Astrocyte (in vitro differentiated cells and primary cell): Measurements from ENCODE around the gene CUEDC1. TPM values are rescaled to one million over a fixed set of nuclear protein-coding genes. Genes with fewer than 3 reads are reported as not detected.
A peak's percentile ranks its signal among the peaks of the same experiment; 100 is the strongest.

Experiments used
- DNase-seq: peaks from one replicate; pipeline ENCODE4 v3.0.0-alpha.2; 2010; ENCODE audit warnings: low read depth
- FAIRE-seq: peaks from 2 replicates; lab custom pipeline; 2011; peaks lifted over from hg19 to GRCh38; lab: Jason Lieb, UNC
- H2AFZ ChIP-seq: 2 replicates; pipeline ENCODE4 v1.6.0; 2012; ENCODE audit warnings: low read depth, low read length, inconsistent platforms
- H3K27ac ChIP-seq: 2 replicates; pipeline ENCODE4 v1.5.1; 2011; ENCODE audit warnings: low read depth, low read length, inconsistent platforms
- H3K27me3 ChIP-seq: 2 replicates; pipeline ENCODE4 v1.6.0; 2011; ENCODE audit warnings: low read length, inconsistent platforms; ENCODE audit not compliant: insufficient read depth
- H3K36me3 ChIP-seq: 2 replicates; pipeline ENCODE4 v1.5.1; 2011; ENCODE audit warnings: low read length, inconsistent platforms; ENCODE audit not compliant: insufficient read depth
- H3K4me1 ChIP-seq: 2 replicates; pipeline ENCODE4 v1.5.1; 2011; ENCODE audit warnings: low read length, inconsistent platforms; ENCODE audit not compliant: insufficient read depth
- H3K4me2 ChIP-seq: 2 replicates; pipeline ENCODE4 v1.6.0; 2012; ENCODE audit warnings: low read length, inconsistent platforms
- H3K4me3 ChIP-seq: 2 replicates; pipeline ENCODE4 v1.5.1; 2011; ENCODE audit warnings: low read depth, mild to moderate bottlenecking, low read length, inconsistent platforms; ENCODE audit not compliant: insufficient read depth
- H3K79me2 ChIP-seq: 2 replicates; pipeline ENCODE4 v1.6.0; 2012; ENCODE audit warnings: mild to moderate bottlenecking, low read length, inconsistent platforms; ENCODE audit not compliant: insufficient read depth
- H3K9ac ChIP-seq: 2 replicates; pipeline ENCODE4 v1.6.0; 2012; ENCODE audit warnings: mild to moderate bottlenecking, low read length, inconsistent platforms
- H3K9me3 ChIP-seq: 2 replicates; pipeline ENCODE4 v1.5.1; 2012; ENCODE audit warnings: low read depth, mild to moderate bottlenecking, low read length, inconsistent platforms; ENCODE audit not compliant: insufficient read depth
- H4K20me1 ChIP-seq: 2 replicates; pipeline ENCODE4 v1.6.0; 2012; ENCODE audit warnings: low read length, inconsistent platforms; ENCODE audit not compliant: insufficient read depth
- H3K27ac Mint-ChIP-seq: one replicate; pipeline ENCODE4 v1.8.0; 2021; ENCODE audit warnings: mild to moderate bottlenecking, mixed read lengths; ENCODE audit not compliant: unreplicated experiment
- H3K27me3 Mint-ChIP-seq: one replicate; pipeline ENCODE4 v1.8.0; 2021; ENCODE audit warnings: low read depth, mixed read lengths; ENCODE audit not compliant: unreplicated experiment
- H3K36me3 Mint-ChIP-seq: one replicate; pipeline ENCODE4 v1.8.0; 2021; ENCODE audit warnings: low read depth, mixed read lengths; ENCODE audit not compliant: unreplicated experiment
- H3K4me1 Mint-ChIP-seq: one replicate; pipeline ENCODE4 v1.8.0; 2021; ENCODE audit warnings: low read depth, mixed read lengths; ENCODE audit not compliant: unreplicated experiment
- H3K4me3 Mint-ChIP-seq: one replicate; pipeline ENCODE4 v1.8.0; 2021; ENCODE audit warnings: mild to moderate bottlenecking, moderate library complexity, mixed read lengths; ENCODE audit not compliant: unreplicated experiment
- H3K9me3 Mint-ChIP-seq: one replicate; pipeline ENCODE4 v1.8.0; 2021; ENCODE audit warnings: mild to moderate bottlenecking, mixed read lengths; ENCODE audit not compliant: unreplicated experiment
- EZH2 ChIP-seq: IDR thresholded peaks from 2 replicates; pipeline ENCODE4 v1.6.1; 2012; ENCODE audit warnings: mild to moderate bottlenecking, low read length, inconsistent platforms; ENCODE audit not compliant: insufficient read depth
- total RNA-seq: library from RNA; stranded (reverse); gene quantifications from 2 replicates; pipeline ENCODE4 v1.2.1, GENCODE V29; 2021
- TF ChIP-seq, protein P1 (sequence below): IDR thresholded peaks from 2 replicates; pipeline ENCODE4 v1.5.1; 2011; ENCODE audit warnings: low read depth, mild to moderate bottlenecking, inconsistent platforms, low read length, moderate library complexity; ENCODE audit not compliant: insufficient read depth

CUEDC1 gene
- total RNA-seq, 1 donor from 2014 or later = 43.7 TPM

DNA sequence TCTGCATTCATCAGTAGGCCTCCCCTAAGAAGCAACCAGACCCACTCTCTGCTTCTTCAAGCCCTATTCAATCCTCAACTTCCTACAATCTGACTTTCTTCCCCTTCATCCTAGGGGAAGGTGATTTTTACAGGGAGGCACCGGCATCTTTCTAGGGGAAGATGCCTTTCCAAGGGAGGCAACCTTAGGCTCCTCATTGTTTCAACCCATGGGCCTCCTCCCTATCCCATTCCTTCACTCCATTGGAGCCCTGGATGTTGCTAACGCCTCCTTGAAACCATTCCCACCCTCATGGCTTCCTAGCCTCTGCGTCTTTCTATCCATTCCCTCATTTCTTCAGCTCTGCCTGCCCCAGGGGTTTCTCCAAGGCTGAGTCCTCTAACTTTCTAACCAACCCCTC lies 2.7 kb upstream of the CUEDC1 start:
- Histone ChIP-seq H2AFZ (no peak overlapping the region), H3K9me3 (no peaks in the 10 kb centered on the region), H4K20me1 (no peaks in the 10 kb centered on the region), H3K4me2 (no peak overlapping the region), H3K4me1 (peaks cover 18% of the 10 kb centered on the region), H3K9ac (no peak overlapping the region), H3K27ac (no peak overlapping the region), H3K4me3 (no peak overlapping the region), H3K27me3 (no peaks in the 10 kb centered on the region), H3K79me2 (peaks cover 19% of the 10 kb centered on the region), H3K36me3 (no peaks in the 10 kb centered on the region)
- no peak overlapping the region for H3K27ac Mint-ChIP-seq
- H3K36me3 Mint-ChIP-seq = no peaks in the 10 kb centered on the region
- peaks cover 28% of the 10 kb centered on the region for H3K4me1 Mint-ChIP-seq
- H3K9me3 Mint-ChIP-seq = peaks cover 2% of the 10 kb centered on the region
- TF ChIP-seq, protein P1, sequence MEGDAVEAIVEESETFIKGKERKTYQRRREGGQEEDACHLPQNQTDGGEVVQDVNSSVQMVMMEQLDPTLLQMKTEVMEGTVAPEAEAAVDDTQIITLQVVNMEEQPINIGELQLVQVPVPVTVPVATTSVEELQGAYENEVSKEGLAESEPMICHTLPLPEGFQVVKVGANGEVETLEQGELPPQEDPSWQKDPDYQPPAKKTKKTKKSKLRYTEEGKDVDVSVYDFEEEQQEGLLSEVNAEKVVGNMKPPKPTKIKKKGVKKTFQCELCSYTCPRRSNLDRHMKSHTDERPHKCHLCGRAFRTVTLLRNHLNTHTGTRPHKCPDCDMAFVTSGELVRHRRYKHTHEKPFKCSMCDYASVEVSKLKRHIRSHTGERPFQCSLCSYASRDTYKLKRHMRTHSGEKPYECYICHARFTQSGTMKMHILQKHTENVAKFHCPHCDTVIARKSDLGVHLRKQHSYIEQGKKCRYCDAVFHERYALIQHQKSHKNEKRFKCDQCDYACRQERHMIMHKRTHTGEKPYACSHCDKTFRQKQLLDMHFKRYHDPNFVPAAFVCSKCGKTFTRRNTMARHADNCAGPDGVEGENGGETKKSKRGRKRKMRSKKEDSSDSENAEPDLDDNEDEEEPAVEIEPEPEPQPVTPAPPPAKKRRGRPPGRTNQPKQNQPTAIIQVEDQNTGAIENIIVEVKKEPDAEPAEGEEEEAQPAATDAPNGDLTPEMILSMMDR = no peak
- TF ChIP-seq EZH2 = no peak
- H3K27me3 Mint-ChIP-seq = peaks cover 3% of the 10 kb centered on the region
- H3K4me3 Mint-ChIP-seq = no peak overlapping the region
- FAIRE-seq (no peak), DNase-seq (no peak)

- Histone ChIP-seq H3K4me1 (peaks cover 23% of the 10 kb centered on the region), H4K20me1 (no peaks in the 10 kb centered on the region), H3K27me3 (no peaks in the 10 kb centered on the region), H3K4me3 (no peak overlapping the region), H3K36me3 (no peaks in the 10 kb centered on the region), H3K79me2 (peaks cover 24% of the 10 kb centered on the region), H3K4me2 (no peak overlapping the region), H3K9me3 (no peaks in the 10 kb centered on the region), H2AFZ (no peak overlapping the region), H3K9ac (no peak overlapping the region), H3K27ac (no peak overlapping the region)
- DNase-seq (no peak), FAIRE-seq (no peak)
- Mint-ChIP-seq H3K9me3 (peaks cover 2% of the 10 kb centered on the region), H3K4me1 (peaks cover 34% of the 10 kb centered on the region), H3K36me3 (no peaks in the 10 kb centered on the region), H3K27ac (no peak overlapping the region), H3K27me3 (peaks cover 3% of the 10 kb centered on the region), H3K4me3 (peak overlapping the region; percentile 63)
- TF ChIP-seq EZH2 = no peak
- TF ChIP-seq, protein P1 = no peak
These were observed 2.1 kb upstream of the CUEDC1 start for GRCh38 chr17:57957120-57957850.
